Skeletal muscle satellite cell (primary cell): Measurements from ENCODE around the gene CSRNP3.

Experiments used
- H3K27me3 ChIP-seq: 2 replicates; pipeline ENCODE4 v1.7.0; 2013; ENCODE audit warnings: low read length; ENCODE audit not compliant: control insufficient read depth, insufficient read depth
- H3K36me3 ChIP-seq: 2 replicates; pipeline ENCODE4 v1.7.0; 2013; ENCODE audit warnings: mild to moderate bottlenecking, control low read depth, low read length; ENCODE audit not compliant: insufficient read depth
- H3K4me1 ChIP-seq: 2 replicates; pipeline ENCODE4 v1.7.0; 2013; ENCODE audit warnings: low read length; ENCODE audit not compliant: control insufficient read depth, insufficient read depth
- H3K4me2 ChIP-seq: 2 replicates; pipeline ENCODE4 v1.7.0; 2013; ENCODE audit warnings: mild to moderate bottlenecking, low read length
- H3K4me3 ChIP-seq: 2 replicates; pipeline ENCODE4 v1.7.0; 2013; ENCODE audit warnings: low read length
- H3K9ac ChIP-seq: 2 replicates; pipeline ENCODE4 v1.7.0; 2013; ENCODE audit warnings: mild to moderate bottlenecking, low read depth, low read length, moderate library complexity
- H3K9me3 ChIP-seq: replicated peaks from 2 replicates; pipeline ENCODE4 v1.7.0; 2013; ENCODE audit warnings: mild to moderate bottlenecking, control low read depth, low read length

Gene CSRNP3

DNA sequence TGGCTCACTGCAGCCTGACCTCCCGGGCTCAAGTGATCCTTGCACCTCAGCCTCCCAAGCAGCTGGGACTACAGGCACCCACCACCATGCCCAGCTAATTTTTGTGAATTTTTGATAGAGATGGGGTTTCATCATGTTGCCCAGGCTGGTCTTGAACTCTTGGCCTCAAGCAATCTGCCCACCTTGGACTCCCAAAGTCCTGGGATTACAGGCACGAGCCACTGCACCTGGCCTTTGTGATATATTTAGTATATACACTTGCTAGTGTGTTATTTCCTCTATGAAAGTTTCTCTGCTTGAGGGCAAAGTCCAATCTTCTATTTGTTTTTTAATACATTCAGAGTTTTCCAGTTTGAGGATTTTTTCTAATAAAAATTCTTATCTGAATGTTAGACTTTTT, 205.3 kb downstream of the CSRNP3 start:
- no peaks in the 10 kb centered on the region for H3K36me3 ChIP-seq
- H3K4me2 ChIP-seq, result no peak overlapping the region
- H3K4me3 ChIP-seq, result no peak overlapping the region
- peaks cover 5% of the 10 kb centered on the region for H3K4me1 ChIP-seq
- no peaks in the 10 kb centered on the region for H3K27me3 ChIP-seq
- no peak overlapping the region for H3K9ac ChIP-seq
- no peaks in the 10 kb centered on the region for H3K9me3 ChIP-seq

DNA sequence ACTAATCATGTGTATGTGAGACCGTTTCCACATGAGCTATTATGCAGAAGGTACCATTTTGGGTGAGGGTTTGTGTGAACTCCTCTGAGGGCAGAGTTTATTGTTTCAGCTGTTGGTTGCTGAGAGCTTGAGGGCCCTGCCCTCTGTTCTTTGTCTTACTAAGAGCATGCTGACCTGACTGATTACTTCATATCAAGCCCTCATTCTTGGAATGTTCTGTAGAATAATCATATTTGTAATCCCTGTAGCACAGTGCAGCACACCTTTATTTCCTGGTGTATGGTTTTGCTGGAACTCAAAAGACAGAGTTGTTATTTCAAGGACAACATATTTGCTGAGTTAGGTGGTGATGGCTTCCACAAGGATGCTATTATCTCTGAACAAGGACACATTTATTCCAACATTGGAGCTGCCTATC, 206.1 kb downstream of the CSRNP3 start:
- H3K9me3 ChIP-seq, result no peaks in the 10 kb centered on the region
- peaks cover 5% of the 10 kb centered on the region for H3K4me1 ChIP-seq
- no peaks in the 10 kb centered on the region for H3K27me3 ChIP-seq
- H3K4me2 ChIP-seq, result no peak overlapping the region
- H3K36me3 ChIP-seq, result no peaks in the 10 kb centered on the region
- H3K9ac ChIP-seq, result no peak overlapping the region
- H3K4me3 ChIP-seq, result no peak overlapping the region

DNA sequence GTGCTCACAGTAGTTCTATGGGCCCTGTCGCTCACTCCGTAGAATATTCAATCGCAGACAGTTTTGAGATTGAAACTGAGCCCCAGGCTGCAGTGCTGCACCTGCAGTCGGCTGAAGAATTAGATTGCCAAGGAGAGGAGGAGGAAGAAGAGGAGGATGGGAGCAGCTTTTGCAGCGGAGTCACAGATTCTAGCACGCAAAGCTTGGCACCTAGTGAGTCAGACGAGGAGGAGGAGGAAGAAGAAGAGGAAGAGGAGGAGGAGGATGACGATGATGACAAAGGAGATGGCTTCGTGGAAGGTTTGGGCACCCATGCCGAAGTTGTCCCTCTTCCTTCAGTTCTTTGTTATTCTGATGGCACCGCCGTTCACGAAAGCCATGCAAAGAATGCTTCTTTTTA, 209.4 kb downstream of the CSRNP3 start:
- H3K36me3 ChIP-seq, result no peaks in the 10 kb centered on the region
- H3K4me2 ChIP-seq, result no peak overlapping the region
- H3K4me3 ChIP-seq, result no peak overlapping the region
- H3K27me3 ChIP-seq, result no peaks in the 10 kb centered on the region
- no peak overlapping the region for H3K9ac ChIP-seq
- H3K9me3 ChIP-seq, result no peaks in the 10 kb centered on the region
- H3K4me1 ChIP-seq, result peaks cover 5% of the 10 kb centered on the region

- Histone ChIP-seq H3K4me3 (no peak overlapping the region), H3K4me2 (no peak overlapping the region), H3K36me3 (no peaks in the 10 kb centered on the region), H3K4me1 (peaks cover 5% of the 10 kb centered on the region), H3K9me3 (no peaks in the 10 kb centered on the region), H3K27me3 (no peaks in the 10 kb centered on the region), H3K9ac (no peak overlapping the region)
These were observed 210.1 kb downstream of the CSRNP3 start for GRCh38 chr2:165679621-165680020.

- no peak overlapping the region for H3K4me2 ChIP-seq
- no peaks in the 10 kb centered on the region for H3K36me3 ChIP-seq
- no peaks in the 10 kb centered on the region for H3K9me3 ChIP-seq
- no peaks in the 10 kb centered on the region for H3K4me1 ChIP-seq
- no peak overlapping the region for H3K9ac ChIP-seq
- no peaks in the 10 kb centered on the region for H3K27me3 ChIP-seq
- no peak overlapping the region for H3K4me3 ChIP-seq
These were observed 212.3 kb downstream of the CSRNP3 start for GRCh38 chr2:165681841-165682240.

DNA sequence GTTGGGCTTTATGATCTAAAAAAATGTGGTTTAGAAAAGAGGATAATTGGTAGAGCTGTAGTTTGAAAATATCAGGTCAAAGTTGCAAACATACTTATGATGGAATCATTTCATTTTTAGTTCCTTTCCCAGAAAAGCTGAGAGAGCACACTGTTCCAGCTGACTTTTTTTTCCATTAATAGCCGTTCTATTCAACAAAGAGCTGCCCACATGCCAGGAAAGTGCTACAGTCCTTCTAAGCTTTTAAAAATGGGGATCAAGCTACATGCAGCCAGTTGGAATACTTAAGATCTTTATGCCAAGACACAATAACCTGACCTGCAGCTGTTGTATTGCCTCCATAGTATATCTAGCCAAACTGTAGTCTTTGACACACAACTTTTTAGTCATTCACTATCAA, 213.0 kb downstream of the CSRNP3 start:
- Histone ChIP-seq H3K4me2 (no peak overlapping the region), H3K27me3 (no peaks in the 10 kb centered on the region), H3K36me3 (no peaks in the 10 kb centered on the region), H3K4me3 (no peak overlapping the region), H3K9ac (no peak overlapping the region), H3K9me3 (no peaks in the 10 kb centered on the region), H3K4me1 (no peaks in the 10 kb centered on the region)

DNA sequence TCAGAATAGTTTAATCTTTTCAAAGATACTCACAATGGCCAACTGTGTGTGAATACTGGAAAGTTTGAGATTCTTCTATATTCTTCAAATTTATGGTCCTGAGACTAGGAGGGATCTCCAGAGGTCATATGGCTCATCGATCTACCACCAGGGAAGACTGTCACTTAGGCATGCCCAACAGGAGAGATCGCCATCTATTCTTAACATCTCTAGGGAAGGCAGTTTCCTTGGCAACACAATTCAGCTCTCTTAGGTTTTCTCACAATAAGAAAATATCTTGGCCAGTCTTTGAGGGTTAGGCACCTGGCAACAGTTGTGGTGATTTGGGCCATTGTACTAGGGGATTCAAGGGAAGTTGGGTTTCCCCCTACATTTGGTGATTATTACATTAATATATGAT, 217.3 kb downstream of the CSRNP3 start:
- Histone ChIP-seq H3K9ac (no peak overlapping the region), H3K27me3 (no peaks in the 10 kb centered on the region), H3K36me3 (no peaks in the 10 kb centered on the region), H3K4me1 (peaks cover 2% of the 10 kb centered on the region), H3K9me3 (no peaks in the 10 kb centered on the region), H3K4me3 (no peak overlapping the region), H3K4me2 (no peak overlapping the region)

DNA sequence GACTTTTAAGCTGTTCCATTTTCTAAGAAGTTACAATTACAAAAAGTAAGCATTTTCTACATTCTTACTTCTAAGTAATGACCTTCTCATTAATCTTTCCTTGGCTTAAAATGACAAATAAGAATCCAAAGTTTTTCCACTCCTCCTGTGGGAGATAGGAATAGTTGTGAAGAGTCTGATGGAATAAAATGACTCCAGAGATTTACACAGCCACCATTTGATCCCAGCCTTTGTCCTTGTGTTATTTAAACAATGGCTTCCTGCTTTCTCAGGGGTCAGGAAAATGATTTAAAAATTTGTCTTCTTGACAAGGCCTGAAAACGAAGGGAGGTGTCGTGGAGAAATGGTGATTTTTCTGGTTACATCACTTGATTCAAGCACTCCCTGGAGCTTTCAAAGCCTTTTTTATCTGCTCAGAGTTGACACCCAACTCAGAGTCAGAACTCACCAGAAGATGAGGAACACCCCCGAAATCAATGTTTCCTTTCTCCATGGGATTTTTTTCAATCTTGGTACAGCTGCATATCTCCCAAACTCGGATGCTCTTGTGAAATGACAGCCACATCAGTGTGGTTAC, 218.0 kb downstream of the CSRNP3 start:
- Histone ChIP-seq H3K36me3 (no peaks in the 10 kb centered on the region), H3K27me3 (no peaks in the 10 kb centered on the region), H3K9ac (no peak overlapping the region), H3K4me2 (no peak overlapping the region), H3K4me1 (peaks cover 3% of the 10 kb centered on the region), H3K9me3 (no peaks in the 10 kb centered on the region), H3K4me3 (no peak overlapping the region)

- H3K36me3 ChIP-seq, result no peaks in the 10 kb centered on the region
- no peak overlapping the region for H3K4me3 ChIP-seq
- H3K4me1 ChIP-seq, result peaks cover 3% of the 10 kb centered on the region
- H3K9me3 ChIP-seq, result no peaks in the 10 kb centered on the region
- no peak overlapping the region for H3K4me2 ChIP-seq
- no peaks in the 10 kb centered on the region for H3K27me3 ChIP-seq
- no peak overlapping the region for H3K9ac ChIP-seq
These were observed 222.1 kb downstream of the CSRNP3 start for GRCh38 chr2:165691615-165692014.

- H3K9ac ChIP-seq, result no peak overlapping the region
- H3K36me3 ChIP-seq, result no peaks in the 10 kb centered on the region
- H3K27me3 ChIP-seq, result no peaks in the 10 kb centered on the region
- H3K4me1 ChIP-seq, result peaks cover 3% of the 10 kb centered on the region
- H3K9me3 ChIP-seq, result no peaks in the 10 kb centered on the region
- H3K4me2 ChIP-seq, result no peak overlapping the region
- H3K4me3 ChIP-seq, result no peak overlapping the region
These were observed 223.4 kb downstream of the CSRNP3 start for GRCh38 chr2:165692906-165693305.

DNA sequence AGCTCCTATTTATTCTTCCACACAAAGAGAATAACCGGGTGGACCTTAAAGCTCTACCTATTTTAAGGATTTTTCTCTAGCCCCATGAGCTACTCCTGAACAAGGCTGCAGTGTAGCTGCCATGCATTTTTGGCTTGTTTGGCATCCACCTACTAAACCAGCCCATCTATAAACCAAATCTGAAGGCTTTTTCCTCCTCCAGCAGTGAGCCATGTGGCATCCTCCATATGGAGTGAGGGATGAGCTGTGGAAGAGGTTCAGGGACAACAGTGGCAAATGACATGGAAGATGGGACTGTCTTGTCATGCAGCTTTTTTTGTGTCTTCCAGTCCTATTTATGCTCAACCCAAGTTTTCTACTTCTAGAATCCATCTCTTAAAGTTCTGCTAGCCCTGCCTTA, 224.3 kb downstream of the CSRNP3 start:
- no peaks in the 10 kb centered on the region for H3K9me3 ChIP-seq
- no peaks in the 10 kb centered on the region for H3K36me3 ChIP-seq

GRCh38 chr2:165697748-165698443, 228.4 kb downstream of the CSRNP3 start:
- Histone ChIP-seq H3K4me2 (no peak overlapping the region), H3K9me3 (no peaks in the 10 kb centered on the region), H3K4me1 (no peaks in the 10 kb centered on the region), H3K27me3 (no peaks in the 10 kb centered on the region), H3K9ac (no peak overlapping the region), H3K4me3 (no peak overlapping the region), H3K36me3 (no peaks in the 10 kb centered on the region)

More for the DNA sequence above, 224.3 kb downstream of the CSRNP3 start:
- H3K9ac ChIP-seq, result no peak overlapping the region
- H3K4me3 ChIP-seq, result no peak overlapping the region
- H3K27me3 ChIP-seq, result no peaks in the 10 kb centered on the region
- peaks cover 3% of the 10 kb centered on the region for H3K4me1 ChIP-seq
- H3K4me2 ChIP-seq, result no peak overlapping the region
